GM21737 (cell line): Measurements from ENCODE around the gene VPS54.

Source experiments
- ATAC-seq: cut with Tn5 transposase; IDR thresholded peaks from one replicate; pipeline ENCODE4 v1.9.1; 2021; ENCODE audit warnings: mild to moderate bottlenecking, moderate library complexity; ENCODE audit not compliant: unreplicated experiment

VPS54 gene

GRCh38 chr2:63875131-63875527 lies 144.1 kb downstream of the VPS54 start:
- no peak for ATAC-seq

DNA sequence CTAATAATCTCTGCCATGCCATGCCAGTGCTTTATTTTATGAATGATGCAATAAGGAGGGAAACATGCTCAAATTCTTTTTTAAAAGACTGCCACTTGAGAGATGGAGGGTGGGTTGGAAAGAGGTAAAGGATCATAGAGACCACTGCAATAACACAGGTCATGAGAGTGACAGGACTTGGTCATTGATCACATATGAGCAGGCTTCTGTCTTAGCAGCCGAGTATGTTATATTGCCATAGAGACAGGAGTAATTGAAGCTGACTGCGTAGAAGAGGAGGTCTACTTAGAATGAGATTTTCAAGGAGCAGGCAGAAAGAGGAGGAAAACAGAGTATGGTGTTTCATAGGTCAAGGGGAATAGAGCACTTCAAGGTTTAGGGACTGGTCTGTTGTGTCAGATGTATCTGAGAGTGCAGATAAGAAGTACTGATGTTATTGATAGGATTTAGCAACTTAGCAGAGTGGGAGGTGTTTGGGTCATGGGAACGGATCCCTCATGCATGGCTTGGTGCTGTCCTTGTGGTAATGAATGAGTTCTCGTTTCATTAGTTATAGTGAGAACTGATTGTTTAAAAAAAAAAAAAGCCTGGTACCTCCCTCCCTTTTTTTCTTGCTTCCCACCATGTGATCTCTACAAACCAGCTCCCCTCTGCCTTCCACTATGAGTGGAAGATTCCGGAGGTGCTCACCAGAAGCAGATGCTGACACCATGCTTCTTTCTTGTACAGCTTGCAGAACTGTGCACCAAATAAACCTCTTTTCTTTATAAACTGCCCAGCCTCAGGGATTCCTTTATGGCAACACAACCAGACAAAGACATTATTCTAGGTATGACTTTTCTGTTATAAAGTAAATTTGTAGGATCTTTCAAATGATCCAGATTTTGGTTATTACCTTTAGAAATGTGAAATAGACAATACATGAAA lies 144.8 kb downstream of the VPS54 start:
- ATAC-seq: no peak

DNA sequence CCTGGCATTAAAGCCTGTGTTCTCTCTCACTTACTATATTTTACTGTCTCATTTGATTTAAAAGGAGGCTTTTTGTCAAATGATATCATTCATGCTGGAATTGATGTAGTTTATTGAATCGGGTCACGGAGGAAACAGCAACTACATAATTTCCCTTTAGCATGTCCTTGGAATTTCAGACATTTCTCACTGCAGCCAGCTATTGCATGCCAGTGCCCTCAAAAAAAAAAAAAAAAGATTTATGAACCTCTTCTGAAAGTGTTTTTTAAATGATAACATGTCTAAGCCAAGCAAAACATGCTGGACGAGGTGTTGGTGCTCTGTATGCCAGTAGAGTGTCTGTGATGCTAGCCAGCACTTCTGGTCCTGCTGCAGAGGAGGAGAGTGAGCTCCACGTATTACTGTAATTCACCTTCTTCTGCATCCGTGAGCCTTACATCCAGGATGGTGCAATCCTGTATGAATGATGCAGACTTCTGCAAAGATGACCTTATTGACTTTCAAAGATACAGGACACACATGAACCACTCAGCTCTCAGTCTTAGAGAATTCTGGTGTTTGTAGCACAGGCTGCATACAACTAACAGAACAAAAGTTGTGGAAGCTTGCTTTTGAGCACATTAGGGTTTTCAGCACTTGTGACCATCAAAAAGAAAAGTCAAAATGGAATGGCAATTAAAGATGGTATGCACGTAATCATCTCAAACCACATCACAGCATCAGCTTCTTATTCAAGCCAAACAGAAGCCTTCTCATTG lies 146.5 kb downstream of the VPS54 start:
- no peak for ATAC-seq

- no peak for ATAC-seq
Observed at GRCh38 chr2:63871864-63872263, 147.4 kb downstream of the VPS54 start.

DNA sequence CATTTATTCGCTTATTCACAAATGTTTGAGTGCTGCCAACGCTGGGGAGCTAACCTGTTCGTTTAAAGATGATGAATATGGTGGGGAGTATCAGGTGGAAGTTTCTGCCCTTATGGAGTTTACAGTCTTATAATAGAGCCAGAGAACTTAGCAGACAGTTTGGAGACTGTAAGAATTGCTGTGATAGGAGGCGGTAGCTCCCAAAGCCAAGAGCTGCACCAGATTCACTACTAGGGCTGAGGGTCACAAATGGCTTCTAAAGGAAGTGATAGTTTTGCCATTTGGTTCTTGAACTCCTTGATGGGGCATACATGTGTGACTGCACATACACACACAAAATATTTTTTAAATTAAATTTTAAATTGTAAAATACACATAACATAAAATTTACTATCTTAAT lies 148.5 kb downstream of the VPS54 start:
- ATAC-seq: no peak

- ATAC-seq: no peak
Observed at GRCh38 chr2:63866009-63866709, 153.1 kb downstream of the VPS54 start.

- no peak for ATAC-seq
Observed at GRCh38 chr2:63865159-63865799, 153.9 kb downstream of the VPS54 start.

DNA sequence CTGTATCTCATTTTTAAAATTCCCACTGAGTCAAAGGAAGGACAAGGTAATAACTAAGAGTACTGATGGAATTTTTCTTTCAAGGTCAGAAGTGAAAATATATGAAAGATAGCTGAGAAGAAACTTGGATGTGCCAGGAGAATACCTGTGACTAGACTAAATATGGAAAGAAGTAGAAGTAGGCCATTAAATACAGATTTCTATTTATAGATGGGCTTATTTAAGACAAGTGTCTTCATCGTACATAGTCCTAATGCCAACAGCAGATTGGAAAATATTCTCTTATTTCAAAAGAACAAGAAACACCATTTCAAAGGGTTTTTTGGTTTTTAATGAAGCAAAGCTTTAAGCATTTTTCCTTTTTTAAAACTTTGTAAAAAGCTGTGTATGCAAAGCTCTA lies 155.5 kb downstream of the VPS54 start:
- no peak for ATAC-seq

DNA sequence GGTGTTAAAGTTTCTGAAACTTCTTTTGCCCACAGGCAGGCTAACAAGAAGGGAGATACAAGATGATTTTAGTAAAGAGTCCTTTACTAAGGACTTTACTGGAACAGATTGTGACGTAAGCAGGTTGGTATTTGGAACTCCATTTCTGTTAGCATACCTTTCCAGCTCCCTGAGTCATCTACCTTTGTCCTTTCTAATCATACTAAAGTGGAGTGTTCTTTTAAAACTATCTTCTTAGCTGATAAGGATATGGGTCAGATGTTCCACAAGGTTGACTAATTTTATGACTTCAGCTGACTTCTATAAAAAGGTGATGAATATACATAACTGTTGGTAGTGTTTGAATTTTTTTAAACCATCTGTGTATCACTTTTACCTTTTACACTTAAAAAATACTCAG lies 156.4 kb downstream of the VPS54 start:
- ATAC-seq: no peak

DNA sequence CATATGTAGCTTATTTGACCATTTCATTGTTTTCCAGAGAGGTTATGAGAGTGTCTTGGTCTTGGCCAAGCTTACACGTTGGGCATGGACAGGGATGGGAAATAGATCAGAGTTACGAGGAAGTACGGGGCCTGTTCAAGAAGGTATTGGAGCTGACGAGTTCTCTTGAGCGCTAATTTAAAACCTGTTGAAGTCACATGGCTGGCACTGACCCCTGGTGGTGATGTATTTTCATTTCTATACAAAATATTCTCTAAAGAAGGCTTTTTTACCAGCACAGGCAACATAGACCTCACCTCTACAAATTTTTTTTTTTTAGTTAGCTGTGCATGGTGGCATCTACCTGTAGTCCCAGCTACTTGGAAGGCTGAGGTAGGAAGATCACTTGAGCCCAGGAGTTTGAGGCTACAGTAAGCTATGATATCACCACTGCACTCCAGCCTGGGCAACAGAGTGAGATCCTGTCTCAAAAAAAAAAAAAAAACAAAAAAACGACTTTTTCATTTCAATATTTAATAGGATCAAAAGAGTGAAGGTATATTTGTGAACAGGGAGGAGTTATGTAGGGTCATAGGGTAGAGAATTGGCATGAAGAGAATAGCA lies 157.9 kb downstream of the VPS54 start:
- ATAC-seq: no peak

DNA sequence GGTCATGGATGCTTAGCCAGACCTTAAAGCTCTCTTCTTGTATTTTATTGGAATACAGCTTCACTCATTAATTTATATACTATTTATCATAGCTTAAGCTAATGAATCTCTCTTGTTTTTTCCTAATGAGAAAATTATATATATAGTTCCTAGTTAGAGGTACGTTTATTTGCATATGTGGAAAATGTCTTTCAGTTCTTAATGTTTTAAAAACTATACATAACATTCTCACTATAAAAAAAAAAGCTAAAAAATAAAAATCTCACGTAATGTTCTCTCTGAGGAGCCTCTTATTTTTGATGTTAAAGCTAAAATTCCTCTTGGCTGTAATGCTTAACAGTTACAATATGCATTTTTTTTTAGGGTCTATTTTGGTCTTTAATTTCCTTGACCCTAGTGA lies 160.9 kb downstream of the VPS54 start:
- ATAC-seq: no peak

- no peak for ATAC-seq
Observed at GRCh38 chr2:63856303-63856603, 163.0 kb downstream of the VPS54 start.

DNA sequence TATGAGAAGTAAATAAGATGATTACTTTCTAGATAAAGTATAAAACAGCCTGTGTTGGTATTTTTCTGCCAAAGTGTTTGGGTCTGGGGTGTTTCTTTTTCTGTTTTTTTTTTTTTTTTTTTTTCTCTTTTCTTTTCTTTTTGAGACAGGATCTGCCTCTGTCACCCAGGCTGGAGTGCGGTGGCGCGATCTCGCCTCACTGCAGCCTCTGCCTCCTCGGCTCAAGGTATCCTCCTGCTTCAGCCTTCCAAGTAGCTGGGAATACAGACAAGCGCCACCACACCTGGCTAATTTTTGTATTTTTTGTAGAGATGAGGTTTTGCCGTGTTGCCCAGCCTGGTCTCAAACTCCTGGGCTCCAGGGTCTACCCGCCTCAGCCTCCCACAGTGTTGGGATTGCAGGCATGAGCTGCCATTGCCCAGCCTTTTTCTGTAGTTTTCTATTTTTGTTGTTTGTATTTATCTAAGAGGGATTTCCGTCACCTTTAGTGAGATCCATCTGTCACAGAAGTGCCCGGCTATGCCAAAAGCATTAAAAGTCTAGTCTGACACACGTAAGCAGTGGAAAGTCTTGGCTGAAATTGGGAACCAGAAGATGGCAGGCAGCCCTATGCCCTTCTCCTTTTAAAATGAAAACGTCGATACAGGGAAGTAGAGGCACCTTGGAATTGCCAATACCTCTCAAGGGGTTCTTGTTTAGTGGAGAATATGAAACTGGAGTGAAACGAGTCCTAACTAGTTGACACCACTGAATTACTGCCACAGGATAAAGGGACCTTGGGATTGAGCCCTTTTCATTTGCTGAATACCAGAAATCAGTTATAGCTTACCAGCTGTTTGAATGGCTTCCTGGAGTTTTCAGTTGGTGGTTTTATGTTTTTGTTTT lies 163.6 kb downstream of the VPS54 start:
- ATAC-seq: no peak

GRCh38 chr2:63853527-63854310 lies 165.5 kb downstream of the VPS54 start:
- no peak for ATAC-seq

GRCh38 chr2:63851691-63852311 lies 167.4 kb downstream of the VPS54 start:
- ATAC-seq: no peak

GRCh38 chr2:63850649-63851048 lies 168.6 kb downstream of the VPS54 start:
- no peak for ATAC-seq

DNA sequence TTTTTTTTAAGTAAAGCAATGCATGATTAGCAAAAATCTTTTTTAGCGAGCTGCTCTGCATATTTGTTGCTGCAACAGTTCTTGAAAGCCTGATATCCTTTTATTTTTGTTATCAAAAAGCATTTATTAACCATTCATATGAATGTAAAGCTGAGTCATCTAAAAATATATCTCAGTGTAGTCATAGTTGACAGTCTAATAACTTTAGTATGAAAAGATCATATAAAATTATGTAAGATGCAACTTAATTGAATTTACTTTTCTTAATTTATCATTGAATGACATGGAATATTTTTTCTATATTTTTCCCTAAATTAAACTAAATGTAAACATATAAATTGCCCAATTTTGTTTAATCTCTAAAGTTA lies 169.0 kb downstream of the VPS54 start:
- no peak for ATAC-seq

GRCh38 chr2:63849381-63850203 lies 169.6 kb downstream of the VPS54 start:
- no peak for ATAC-seq
